HepG2 (cell line): ENCODE measurements around the gene MTCL1. TPM values are rescaled to one million over a fixed set of nuclear protein-coding genes. Genes with fewer than 3 reads are reported as not detected.

ENCODE experiments used
- ATAD3A ChIP-seq: sonication (generic); formaldehyde crosslinking; IDR thresholded peaks from 2 replicates; pipeline ENCODE4 v1.4.0; 2020; ENCODE audit warnings: missing genetic modification reagents
- FOSL2 ChIP-seq: sonication (generic); formaldehyde crosslinking; IDR thresholded peaks from 2 replicates; pipeline ENCODE4 v1.4.0; 2020; ENCODE audit warnings: missing genetic modification reagents
- FOXA3 ChIP-seq: IDR thresholded peaks from 2 replicates; pipeline ENCODE4 v1.6.1; 2016; ENCODE audit warnings: missing genetic modification reagents, missing compliant biosample characterization
- FOXP1 ChIP-seq, 2 experiments: fragments of 450-650 bp in 1 of 2; IDR thresholded peaks; 2 replicates each; pipeline ENCODE4 v1.6.1; 2017 to 2018; ENCODE audit warnings: antibody characterized with exemption in 1 of 2
- NFKB2 ChIP-seq: sonication (generic); formaldehyde crosslinking; IDR thresholded peaks from 2 replicates; pipeline ENCODE4 v1.4.0; 2020; ENCODE audit warnings: missing genetic modification reagents, borderline replicate concordance
- SOX6 ChIP-seq, 2 experiments: fragments of 450-650 bp in 1 of 2; sonication (generic) in 1 of 2; formaldehyde crosslinking in 1 of 2; IDR thresholded peaks; 2 replicates each; pipeline versions ENCODE4 v1.4.0 to v1.6.1; 2017 to 2020; ENCODE audit warnings: antibody characterized with exemption in 1 of 2, mild to moderate bottlenecking in 1 of 2, missing genetic modification reagents in 1 of 2
- TBP ChIP-seq: sonication (generic); formaldehyde crosslinking; IDR thresholded peaks from 2 replicates; pipeline ENCODE4 v1.5.0; 2020; ENCODE audit warnings: missing genetic modification reagents
- ZNF251 ChIP-seq: sonication (generic); formaldehyde crosslinking; IDR thresholded peaks from 2 replicates; pipeline ENCODE4 v1.9.0; 2021; ENCODE audit warnings: mild to moderate bottlenecking, missing genetic modification reagents
- ZNF367 ChIP-seq: sonication (generic); formaldehyde crosslinking; IDR thresholded peaks from 2 replicates; pipeline ENCODE4 v1.4.0; 2020; ENCODE audit warnings: missing genetic modification reagents, borderline replicate concordance
- ZNF577 ChIP-seq: sonication (generic); formaldehyde crosslinking; IDR thresholded peaks from 2 replicates; pipeline ENCODE4 v1.4.0; 2020; ENCODE audit warnings: mild to moderate bottlenecking, low read depth, missing genetic modification reagents, borderline replicate concordance
- polyA plus RNA-seq, 8 experiments: library from polyadenylated mRNA; depleted of rRNA in 3 of 8; stranded (reverse) in 7 of 8; unstranded in 1 of 8; fragments of >200 nt; fragmentation: Illumina TruSeq in 4 of 8; extraction: Trizol in 4 of 8; gene quantifications; 2 replicates each; pipeline versions ENCODE4 v1.2.1 to v1.2.3, GENCODE V29; 2011 to 2016; ENCODE audit warnings: low read depth in 4 of 8, missing spikeins in 1 of 8, mixed read lengths in 1 of 8; ENCODE audit not compliant: insufficient read depth in 1 of 8
- total RNA-seq, 5 experiments: library from RNA; depleted of rRNA; stranded (reverse); fragments of >200 nt; fragmentation: Illumina TruSeq; extraction: Trizol; gene quantifications; 2 replicates each; pipeline ENCODE4 v1.2.3, GENCODE V29; 2016; ENCODE audit warnings: low read depth in 1 of 5
- TF ChIP-seq, protein P1 (sequence below): sonication (generic); formaldehyde crosslinking; conservative IDR thresholded peaks from 2 replicates; pipeline ENCODE4 v1.4.0; 2020; ENCODE audit warnings: mild to moderate bottlenecking, missing genetic modification reagents, moderate library complexity
- TF ChIP-seq, protein P2 (sequence below): sonication (generic); formaldehyde crosslinking; IDR thresholded peaks from 2 replicates; pipeline ENCODE4 v1.5.0; 2020; ENCODE audit warnings: mild to moderate bottlenecking, missing genetic modification reagents
- TF ChIP-seq, protein P3 (sequence below): sonication (generic); formaldehyde crosslinking; IDR thresholded peaks from 2 replicates; pipeline ENCODE4 v1.8.0; 2022; ENCODE audit warnings: missing genetic modification reagents, low read depth, mild to moderate bottlenecking, borderline replicate concordance

MTCL1 gene
- total and polyA plus RNA-seq, 2 of the 13 experiments (the other 11 are each of a cell fraction or from before 2014, with no cell fraction given), result 3.1 to 3.2 TPM

DNA sequence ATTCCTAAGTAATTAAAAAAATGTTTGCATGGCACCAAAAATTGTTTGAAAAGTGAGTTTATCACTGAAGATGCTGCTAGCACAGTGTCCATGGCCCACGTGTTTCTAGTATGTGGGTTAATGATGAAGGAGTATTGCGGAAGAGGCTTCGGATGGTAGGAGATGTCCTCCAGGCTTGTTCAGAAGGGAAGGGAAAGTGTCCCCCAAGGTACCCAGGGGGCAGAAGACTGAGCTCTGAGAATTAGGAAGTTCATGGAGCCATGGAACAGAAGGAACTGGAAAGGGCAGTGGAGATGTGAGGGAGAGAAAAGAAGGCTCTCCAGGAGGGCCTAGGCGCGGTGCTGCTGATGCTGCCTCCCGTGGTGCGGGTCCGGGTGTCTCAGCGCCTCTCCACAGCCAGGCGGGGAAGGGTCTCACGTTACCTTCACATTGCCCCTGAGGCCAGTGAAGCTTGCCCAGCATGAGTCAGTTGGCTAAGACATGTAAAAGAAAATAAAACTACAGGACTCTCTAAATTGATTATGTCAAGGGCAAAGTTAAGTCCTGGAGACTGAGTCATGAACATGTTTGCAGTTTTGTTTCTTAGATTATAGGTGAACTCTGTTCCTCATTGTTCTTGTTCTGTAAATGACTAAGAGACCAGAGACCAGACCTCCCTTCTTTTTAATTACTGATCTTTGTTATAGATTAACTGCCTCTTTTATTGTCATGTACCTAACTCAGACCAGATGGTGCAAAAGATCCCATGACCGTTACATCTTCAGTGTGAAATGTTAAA lies 89.0 kb downstream of the MTCL1 start (continued):
- TF ChIP-seq, protein P1, sequence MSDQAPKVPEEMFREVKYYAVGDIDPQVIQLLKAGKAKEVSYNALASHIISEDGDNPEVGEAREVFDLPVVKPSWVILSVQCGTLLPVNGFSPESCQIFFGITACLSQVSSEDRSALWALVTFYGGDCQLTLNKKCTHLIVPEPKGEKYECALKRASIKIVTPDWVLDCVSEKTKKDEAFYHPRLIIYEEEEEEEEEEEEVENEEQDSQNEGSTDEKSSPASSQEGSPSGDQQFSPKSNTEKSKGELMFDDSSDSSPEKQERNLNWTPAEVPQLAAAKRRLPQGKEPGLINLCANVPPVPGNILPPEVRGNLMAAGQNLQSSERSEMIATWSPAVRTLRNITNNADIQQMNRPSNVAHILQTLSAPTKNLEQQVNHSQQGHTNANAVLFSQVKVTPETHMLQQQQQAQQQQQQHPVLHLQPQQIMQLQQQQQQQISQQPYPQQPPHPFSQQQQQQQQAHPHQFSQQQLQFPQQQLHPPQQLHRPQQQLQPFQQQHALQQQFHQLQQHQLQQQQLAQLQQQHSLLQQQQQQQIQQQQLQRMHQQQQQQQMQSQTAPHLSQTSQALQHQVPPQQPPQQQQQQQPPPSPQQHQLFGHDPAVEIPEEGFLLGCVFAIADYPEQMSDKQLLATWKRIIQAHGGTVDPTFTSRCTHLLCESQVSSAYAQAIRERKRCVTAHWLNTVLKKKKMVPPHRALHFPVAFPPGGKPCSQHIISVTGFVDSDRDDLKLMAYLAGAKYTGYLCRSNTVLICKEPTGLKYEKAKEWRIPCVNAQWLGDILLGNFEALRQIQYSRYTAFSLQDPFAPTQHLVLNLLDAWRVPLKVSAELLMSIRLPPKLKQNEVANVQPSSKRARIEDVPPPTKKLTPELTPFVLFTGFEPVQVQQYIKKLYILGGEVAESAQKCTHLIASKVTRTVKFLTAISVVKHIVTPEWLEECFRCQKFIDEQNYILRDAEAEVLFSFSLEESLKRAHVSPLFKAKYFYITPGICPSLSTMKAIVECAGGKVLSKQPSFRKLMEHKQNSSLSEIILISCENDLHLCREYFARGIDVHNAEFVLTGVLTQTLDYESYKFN (CRISPR knock-in tag), result 0 out of 2 replicates have a peak, but pooled peaks have one; percentile 32
- TF ChIP-seq NFKB2 (CRISPR knock-in tag), result no peak
- TF ChIP-seq, protein P2, sequence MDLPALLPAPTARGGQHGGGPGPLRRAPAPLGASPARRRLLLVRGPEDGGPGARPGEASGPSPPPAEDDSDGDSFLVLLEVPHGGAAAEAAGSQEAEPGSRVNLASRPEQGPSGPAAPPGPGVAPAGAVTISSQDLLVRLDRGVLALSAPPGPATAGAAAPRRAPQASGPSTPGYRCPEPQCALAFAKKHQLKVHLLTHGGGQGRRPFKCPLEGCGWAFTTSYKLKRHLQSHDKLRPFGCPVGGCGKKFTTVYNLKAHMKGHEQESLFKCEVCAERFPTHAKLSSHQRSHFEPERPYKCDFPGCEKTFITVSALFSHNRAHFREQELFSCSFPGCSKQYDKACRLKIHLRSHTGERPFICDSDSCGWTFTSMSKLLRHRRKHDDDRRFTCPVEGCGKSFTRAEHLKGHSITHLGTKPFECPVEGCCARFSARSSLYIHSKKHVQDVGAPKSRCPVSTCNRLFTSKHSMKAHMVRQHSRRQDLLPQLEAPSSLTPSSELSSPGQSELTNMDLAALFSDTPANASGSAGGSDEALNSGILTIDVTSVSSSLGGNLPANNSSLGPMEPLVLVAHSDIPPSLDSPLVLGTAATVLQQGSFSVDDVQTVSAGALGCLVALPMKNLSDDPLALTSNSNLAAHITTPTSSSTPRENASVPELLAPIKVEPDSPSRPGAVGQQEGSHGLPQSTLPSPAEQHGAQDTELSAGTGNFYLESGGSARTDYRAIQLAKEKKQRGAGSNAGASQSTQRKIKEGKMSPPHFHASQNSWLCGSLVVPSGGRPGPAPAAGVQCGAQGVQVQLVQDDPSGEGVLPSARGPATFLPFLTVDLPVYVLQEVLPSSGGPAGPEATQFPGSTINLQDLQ, result no peak
- no peak for TF ChIP-seq TBP (CRISPR knock-in tag)
- TF ChIP-seq, protein P3, sequence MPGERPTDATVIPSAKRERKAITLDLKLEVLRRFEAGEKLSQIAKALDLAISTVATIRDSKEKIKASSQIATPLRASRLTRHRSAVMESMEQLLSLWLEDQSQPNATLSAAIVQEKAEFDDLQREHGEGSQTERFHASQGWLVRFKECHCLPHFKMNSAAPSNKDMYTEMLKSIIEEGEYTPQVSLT (CRISPR knock-in tag), result no peak
- no peak for TF ChIP-seq ATAD3A (CRISPR knock-in tag)
- TF ChIP-seq FOSL2 (CRISPR knock-in tag), result peak; percentile 62
- TF ChIP-seq ZNF367 (CRISPR knock-in tag), result no peak
- TF ChIP-seq SOX6 (IDR thresholded peaks at IDR 0.05), result no peak
- TF ChIP-seq SOX6 (CRISPR knock-in tag; IDR thresholded peaks at IDR 0.05), result peak; percentile 77
- TF ChIP-seq FOXA3 (CRISPR knock-in tag), result 0 out of 2 replicates have a peak, but pooled peaks have one; percentile 9
- TF ChIP-seq ZNF251 (CRISPR knock-in tag), result no peak
- no peak for TF ChIP-seq FOXP1 (IDR thresholded peaks at IDR 0.05)
- TF ChIP-seq FOXP1 (CRISPR knock-in tag; IDR thresholded peaks at IDR 0.05), result 0 out of 2 replicates have a peak, but pooled peaks have one; percentile 4
- no peak for TF ChIP-seq ZNF577 (CRISPR knock-in tag)
